CD4-positive, alpha-beta T cell (primary cell): ENCODE results near the gene CRX. TPM values are rescaled to one million over a fixed set of nuclear protein-coding genes. Genes with fewer than 3 reads are reported as not detected.
"Not testable (repeated sequence)": the region's sequence is repeated elsewhere in the genome, so short reads cannot be mapped to it uniquely, and the experiment has no call there.

Experiments used
- ATAC-seq: fragments of 200-7000 bp; cut with Tn5 transposase; one replicate; pipeline ENCODE4 v1.10.0; 2022; ENCODE audit warnings: mild to moderate bottlenecking; ENCODE audit not compliant: poor library complexity
- CTCF ChIA-PET: fragments of 350-600 bp; sonication (Branson Sonifier 250); formaldehyde crosslinking; loops from one replicate; lab custom pipeline; 2021; ENCODE audit warnings: antibody characterized with exemption, inconsistent platforms; lab: Charles Lee
- POLR2A ChIA-PET: fragments of 350-600 bp; sonication (Branson Sonifier 250); formaldehyde crosslinking; loops from one replicate; lab custom pipeline; 2021; ENCODE audit warnings: antibody characterized with exemption, inconsistent platforms; lab: Charles Lee
- DNase-seq, 14 experiments: peaks; one replicate each; pipeline ENCODE4 v3.0.0-alpha.2; 2013 to 2020; ENCODE audit warnings: mixed read lengths in 2 of 14
- H3K27ac ChIP-seq, 2 donors: one replicate each; pipeline versions ENCODE4 v1.5.1 to v1.7.0; 2013; ENCODE audit warnings: low read length in 2 of 2, low read depth in 1 of 2, mild to moderate bottlenecking in 1 of 2
- H3K27me3 ChIP-seq, 2 experiments: 1 replicate in 1 of 2; 2 replicates in 1 of 2; pipeline versions ENCODE4 v1.6.1 to v1.7.0; 2013; ENCODE audit warnings: low read length in 2 of 2, control low read depth in 1 of 2, mild to moderate bottlenecking in 1 of 2, moderate library complexity in 1 of 2; ENCODE audit not compliant: insufficient read depth in 2 of 2, control insufficient read depth in 1 of 2
- H3K36me3 ChIP-seq: one replicate; pipeline ENCODE4 v1.6.1; 2013; ENCODE audit warnings: low read length, control low read depth; ENCODE audit not compliant: insufficient read depth
- H3K4me1 ChIP-seq: one replicate; pipeline ENCODE4 v1.6.1; 2013; ENCODE audit warnings: low read length, control low read depth; ENCODE audit not compliant: insufficient read depth
- H3K4me3 ChIP-seq: one replicate; pipeline ENCODE4 v1.5.1; 2013; ENCODE audit warnings: mild to moderate bottlenecking, low read length, moderate library complexity
- H3K9me3 ChIP-seq, 2 experiments: 1 replicate in 1 of 2; 2 replicates in 1 of 2; pipeline versions ENCODE4 v1.6.1 to v1.7.0; 2013; ENCODE audit warnings: low read length in 2 of 2, mild to moderate bottlenecking in 2 of 2, control low read depth in 1 of 2, moderate library complexity in 1 of 2; ENCODE audit not compliant: control insufficient read depth in 1 of 2, insufficient read depth in 1 of 2
- H3K27ac Mint-ChIP-seq: one replicate; pipeline ENCODE4 v1.8.0; 2020; ENCODE audit warnings: mixed read lengths
- H3K27me3 Mint-ChIP-seq: one replicate; pipeline ENCODE4 v1.8.0; 2021; ENCODE audit warnings: mixed read lengths
- H3K36me3 Mint-ChIP-seq: one replicate; pipeline ENCODE4 v1.8.0; 2021; ENCODE audit warnings: low read depth, mixed read lengths
- H3K4me1 Mint-ChIP-seq: one replicate; pipeline ENCODE4 v1.8.0; 2021; ENCODE audit warnings: low read depth, mixed read lengths
- H3K4me3 Mint-ChIP-seq: one replicate; pipeline ENCODE4 v1.8.0; 2020; ENCODE audit warnings: mild to moderate bottlenecking, mixed read lengths
- H3K9me3 Mint-ChIP-seq: one replicate; pipeline ENCODE4 v1.8.0; 2020; ENCODE audit warnings: mixed read lengths
- CTCF ChIP-seq: fragments of 200-600 bp; IDR thresholded peaks from one replicate; pipeline ENCODE4 v1.8.0; 2022; ENCODE audit warnings: antibody characterized with exemption, mild to moderate bottlenecking
- intact Hi-C, 2 experiments: fragments of 100-400 bp; cut with DNase I in 1 of 2; cut with micrococcal nuclease in 1 of 2; formaldehyde crosslinking; loops; one replicate each; pipeline versions ENCODE4 v1.15.1 to v1.9.0; 2023 to 2025; cut with DNase I, micrococcal nuclease
- total RNA-seq, 174 experiments: library from RNA in 2 of 174; stranded (reverse) in 2 of 174; gene quantifications; one replicate each; pipeline ENCODE4 v1.2.3 and lab custom pipeline; 2021 to 2026

Gene CRX
- total RNA-seq, 2 experiments from 2014 or later: not detected

GRCh38 chr19:47780215-47780551 lies 41.6 kb upstream of the CRX start:
- ATAC-seq (no peak), DNase-seq (no peak)
- CTCF ChIA-PET: no interaction called here
- H3K36me3 Mint-ChIP-seq: peaks cover 46% of the 10 kb centered on the region
- intact Hi-C loops: no loop called here
- no peak overlapping the region for H3K27ac ChIP-seq
- H3K9me3 Mint-ChIP-seq: no peaks in the 10 kb centered on the region
- peaks cover 34% of the 10 kb centered on the region for H3K4me1 ChIP-seq
- POLR2A ChIA-PET: interaction anchor here (0.6 to 1.2 kb wide), 3 partner anchors 35 to 1692 kb away, joined by 3 to 5 read pairs (median 3); partner anchors contain the start of gene NOP53
- peak overlapping the region; percentile 90 for H3K27ac Mint-ChIP-seq
- peak overlapping the region; percentile 91 for H3K4me3 Mint-ChIP-seq
- TF ChIP-seq CTCF: no peak
- H3K9me3 ChIP-seq: no peaks in the 10 kb centered on the region
- no peaks in the 10 kb centered on the region for H3K27me3 Mint-ChIP-seq
- peaks cover 29% of the 10 kb centered on the region for H3K4me1 Mint-ChIP-seq
- peak overlapping the region; percentile 88 for H3K4me3 ChIP-seq
- no peaks in the 10 kb centered on the region for H3K27me3 ChIP-seq
- peaks cover 21% of the 10 kb centered on the region for H3K36me3 ChIP-seq

GRCh38 chr19:47781590-47782262 lies 40.0 kb upstream of the CRX start:
- Mint-ChIP-seq H3K9me3 (no peaks in the 10 kb centered on the region), H3K36me3 (peaks cover 50% of the 10 kb centered on the region), H3K4me3 (peak overlapping the region; percentile 30), H3K27ac (peak overlapping the region; percentile 51), H3K27me3 (no peaks in the 10 kb centered on the region), H3K4me1 (peaks cover 29% of the 10 kb centered on the region)
- Histone ChIP-seq H3K9me3 (no peaks in the 10 kb centered on the region), H3K27ac (no peak overlapping the region), H3K4me1 (peaks cover 34% of the 10 kb centered on the region), H3K27me3 (no peaks in the 10 kb centered on the region), H3K36me3 (peaks cover 25% of the 10 kb centered on the region), H3K4me3 (no peak overlapping the region)
- ATAC-seq: no peak
- no peak for TF ChIP-seq CTCF
- no peak for DNase-seq
- intact Hi-C loops: no loop called here
- ChIA-PET POLR2A (no interaction called here), CTCF (interaction anchor here (0.6 kb wide), 1 partner anchor 758 kb away, joined by 3 read pairs; no protein-coding TSS in a partner anchor)

GRCh38 chr19:47786566-47786965 lies 35.2 kb upstream of the CRX start:
- Mint-ChIP-seq H3K27ac (no peak overlapping the region), H3K9me3 (no peaks in the 10 kb centered on the region), H3K27me3 (no peaks in the 10 kb centered on the region), H3K4me1 (peaks cover 9% of the 10 kb centered on the region), H3K36me3 (peaks cover 37% of the 10 kb centered on the region), H3K4me3 (no peak overlapping the region)
- ATAC-seq: no peak
- ChIA-PET CTCF (no interaction called here), POLR2A (no interaction called here)
- no peak for TF ChIP-seq CTCF
- no peak overlapping the region for H3K4me3 ChIP-seq
- H3K9me3 ChIP-seq: no peaks in the 10 kb centered on the region
- no peak overlapping the region for H3K27ac ChIP-seq
- peaks cover 8% of the 10 kb centered on the region for H3K4me1 ChIP-seq
- no peak for DNase-seq
- intact Hi-C loops: no loop called here
- H3K36me3 ChIP-seq: peaks cover 20% of the 10 kb centered on the region
- H3K27me3 ChIP-seq: no peaks in the 10 kb centered on the region

- H3K27ac Mint-ChIP-seq, H3K9me3 ChIP-seq, H3K27me3 ChIP-seq, CTCF ChIA-PET, H3K4me1 Mint-ChIP-seq, DNase-seq, ATAC-seq, H3K27ac ChIP-seq, intact Hi-C loops, POLR2A ChIA-PET, H3K27me3 Mint-ChIP-seq, H3K4me3 Mint-ChIP-seq, H3K4me1 ChIP-seq, H3K4me3 ChIP-seq, H3K9me3 Mint-ChIP-seq: not testable (repeated sequence)
- H3K36me3 ChIP-seq: peaks cover 17% of the 10 kb centered on the region
- peaks cover 29% of the 10 kb centered on the region for H3K36me3 Mint-ChIP-seq
Observed at GRCh38 chr19:47787307-47787706, 34.4 kb upstream of the CRX start.

GRCh38 chr19:47789811-47790210 lies 31.9 kb upstream of the CRX start:
- DNase-seq, H3K36me3 ChIP-seq, H3K27me3 Mint-ChIP-seq, ATAC-seq, H3K9me3 ChIP-seq, H3K27ac Mint-ChIP-seq, H3K4me3 Mint-ChIP-seq, H3K27ac ChIP-seq, H3K4me1 Mint-ChIP-seq, H3K4me1 ChIP-seq, H3K9me3 Mint-ChIP-seq, H3K27me3 ChIP-seq, POLR2A ChIA-PET, H3K36me3 Mint-ChIP-seq, H3K4me3 ChIP-seq: not testable (repeated sequence)
- intact Hi-C loops: loop anchor here (1.0 to 2.0 kb wide), 2 partner anchors 77 kb away; partner anchors contain the start of gene EHD2 (in 2 of the 2)
- CTCF ChIA-PET: interaction anchor here (0.6 to 1.3 kb wide), 4 partner anchors 11 to 493 kb away, joined by 3 to 4 read pairs (median 4); partner anchors contain the start of gene SELENOW
